B cell (primary cell): Measurements from ENCODE around the gene MEIS2. TPM values are rescaled to one million over a fixed set of nuclear protein-coding genes. Genes with fewer than 3 reads are reported as not detected.

Experiments
- ATAC-seq: fragments of 200-7000 bp; cut with Tn5 transposase; one replicate; pipeline ENCODE4 v1.10.0; 2021; ENCODE audit warnings: low read depth, mild to moderate bottlenecking, moderate number of reproducible peaks, moderate library complexity
- CTCF ChIA-PET: fragments of 350-600 bp; sonication (Branson Sonifier 250); formaldehyde crosslinking; loops from one replicate; lab custom pipeline; 2021; ENCODE audit warnings: antibody characterized with exemption, inconsistent platforms; lab: Charles Lee
- POLR2A ChIA-PET: fragments of 350-600 bp; sonication (Branson Sonifier 250); formaldehyde crosslinking; loops from one replicate; lab custom pipeline; 2021; ENCODE audit warnings: antibody characterized with exemption; lab: Charles Lee
- DNase-seq: peaks from one replicate; pipeline ENCODE4 v3.0.0; 2013
- H2AFZ ChIP-seq: 2 replicates; pipeline ENCODE4 v1.6.1; 2012; ENCODE audit warnings: mild to moderate bottlenecking, low read depth, low read length; ENCODE audit not compliant: insufficient read depth, poor library complexity, severe bottlenecking
- H3K27ac ChIP-seq, 2 donors: 1 replicate in 1 of 2; 2 replicates in 1 of 2; pipeline ENCODE4 v1.5.1; 2012 to 2013; ENCODE audit warnings: low read length in 2 of 2, mild to moderate bottlenecking in 2 of 2, moderate library complexity in 1 of 2
- H3K27me3 ChIP-seq, 4 experiments: fragments of 200-600 bp in 1 of 4; sonication (generic) in 1 of 4; replicated peaks in 1 of 4; 1 replicate in 2 of 4; 2 replicates in 2 of 4; pipeline versions ENCODE4 v1.6.1 to v1.7.0; 2013 to 2016; ENCODE audit warnings: low read length in 3 of 4, mild to moderate bottlenecking in 2 of 4, mixed read lengths in 1 of 4, moderate library complexity in 1 of 4; ENCODE audit not compliant: insufficient read depth in 4 of 4, control insufficient read depth in 3 of 4; ENCODE audit errors: control extremely low read depth in 1 of 4
- H3K36me3 ChIP-seq, 2 experiments: replicated peaks in 1 of 2; 1 replicate in 1 of 2; 2 replicates in 1 of 2; pipeline versions ENCODE4 v1.6.1 to v1.7.1; 2013; ENCODE audit warnings: low read length in 1 of 2; ENCODE audit not compliant: insufficient read depth in 2 of 2, control insufficient read depth in 1 of 2; ENCODE audit errors: control extremely low read depth in 1 of 2, extremely low read depth in 1 of 2
- H3K4me1 ChIP-seq, 2 donors: fragments of 200-600 bp in 1 of 2; sonication (generic) in 1 of 2; 1 replicate in 1 of 2; 2 replicates in 1 of 2; pipeline versions ENCODE4 v1.5.1 to v1.6.1; 2013 to 2017; ENCODE audit warnings: low read length in 2 of 2; ENCODE audit not compliant: control insufficient read depth in 2 of 2, insufficient read depth in 2 of 2
- H3K4me2 ChIP-seq: replicated peaks from 2 replicates; pipeline ENCODE3; 2012; ENCODE audit warnings: mild to moderate bottlenecking, low read depth, low read length; ENCODE audit not compliant: poor library complexity, severe bottlenecking
- H3K4me3 ChIP-seq, 5 experiments: fragments of 200-600 bp in 1 of 5; sonication (generic) in 1 of 5; 1 replicate in 3 of 5; 2 replicates in 2 of 5; pipeline versions ENCODE4 v1.5.1 to v1.7.0; 2011 to 2016; ENCODE audit warnings: low read length in 4 of 5, mild to moderate bottlenecking in 4 of 5, low read depth in 2 of 5, control low read depth in 1 of 5, moderate library complexity in 1 of 5; ENCODE audit not compliant: insufficient read depth in 1 of 5; ENCODE audit errors: control extremely low read depth in 1 of 5, extremely low read depth in 1 of 5
- H3K79me2 ChIP-seq: fragments of 200-600 bp; sonication (generic); one replicate; pipeline ENCODE4 v1.6.0; 2016; ENCODE audit warnings: low read length; ENCODE audit not compliant: control insufficient read depth, insufficient read depth
- H3K9ac ChIP-seq: fragments of 200-600 bp; sonication (generic); 2 replicates; pipeline ENCODE4 v1.6.1; 2017; ENCODE audit warnings: mild to moderate bottlenecking, low read length, moderate library complexity
- H3K9me3 ChIP-seq, 3 donors: one replicate each; pipeline versions ENCODE4 v1.6.1 to v1.7.1; 2013; ENCODE audit warnings: low read length in 2 of 3; ENCODE audit not compliant: control insufficient read depth in 2 of 3, insufficient read depth in 1 of 3; ENCODE audit errors: control extremely low read depth in 1 of 3
- H4K20me1 ChIP-seq: 2 replicates; pipeline ENCODE4 v1.6.0; 2012; ENCODE audit warnings: mild to moderate bottlenecking, low read length; ENCODE audit not compliant: insufficient read depth, control insufficient read depth, poor library complexity, severe bottlenecking
- H3K27ac Mint-ChIP-seq: one replicate; pipeline ENCODE4 v1.8.0; 2021; ENCODE audit warnings: mixed read lengths
- H3K27me3 Mint-ChIP-seq: one replicate; pipeline ENCODE4 v1.8.0; 2021; ENCODE audit warnings: mixed read lengths
- H3K4me1 Mint-ChIP-seq: one replicate; pipeline ENCODE4 v1.8.0; 2021; ENCODE audit warnings: mixed read lengths
- H3K4me3 Mint-ChIP-seq: one replicate; pipeline ENCODE4 v1.8.0; 2021; ENCODE audit warnings: mixed read lengths
- H3K9me3 Mint-ChIP-seq: one replicate; pipeline ENCODE4 v1.8.0; 2022; ENCODE audit warnings: mixed read lengths; ENCODE audit not compliant: insufficient read depth
- CTCF ChIP-seq: fragments of 200-600 bp; IDR thresholded peaks from one replicate; pipeline ENCODE4 v1.8.0; 2022; ENCODE audit warnings: antibody characterized with exemption, mild to moderate bottlenecking
- EZH2 ChIP-seq: IDR thresholded peaks from 2 replicates; pipeline ENCODE4 v1.6.1; 2012; ENCODE audit warnings: borderline replicate concordance, low read depth, mild to moderate bottlenecking, moderate library complexity, low read length; ENCODE audit not compliant: insufficient read depth, poor library complexity, severe bottlenecking
- WGBS: methylation state at CpG from one replicate; pipeline ENCODE4 v1.1.5; 2013; ENCODE audit warnings: missing lambda C conversion rate; ENCODE audit not compliant: insufficient coverage; 5-methylcytosine and 5-hydroxymethylcytosine counted together
- intact Hi-C: fragments of 100-400 bp; cut with micrococcal nuclease; formaldehyde crosslinking; loops from one replicate; pipeline ENCODE4 v1.10.0; 2022
- polyA plus RNA-seq: library from polyadenylated mRNA; depleted of rRNA; stranded (reverse); fragments of >200 nt; gene quantifications from 2 replicates; pipeline ENCODE4 v1.2.3, GENCODE V29; 2012
- total RNA-seq, 2 donors: library from RNA; stranded (reverse); fragments of 120-200 nt in 1 of 2; gene quantifications; 1 replicate in 1 of 2; 2 replicates in 1 of 2; pipeline versions ENCODE4 v1.2.3 to v1.2.4, GENCODE V29; 2013 to 2022

Gene MEIS2
- total and polyA plus RNA-seq, 2 donors (not counting 1 experiment from before 2014, with no cell fraction given), result 0.22 TPM; not detected in 1

GRCh38 chr15:36942248-36942827 is 158.0 kb downstream of the MEIS2 start:
- no peaks in the 10 kb centered on the region for H3K9me3 ChIP-seq
- no peak overlapping the region for H2AFZ ChIP-seq
- Mint-ChIP-seq H3K4me3 (no peak overlapping the region), H3K27ac (no peak overlapping the region), H3K4me1 (no peaks in the 10 kb centered on the region), H3K9me3 (no peaks in the 10 kb centered on the region), H3K27me3 (peaks cover 19% of the 10 kb centered on the region)
- ChIA-PET POLR2A (no interaction called here), CTCF (no interaction called here)
- DNase-seq (no peak), ATAC-seq (no peak)
- H3K4me3 ChIP-seq, result no peak overlapping the region
- H3K27me3 ChIP-seq, result no peaks in the 10 kb centered on the region
- H3K27ac ChIP-seq, result no peak overlapping the region
- no peak overlapping the region for H3K4me2 ChIP-seq
- intact Hi-C loops, result no loop called here
- no peaks in the 10 kb centered on the region for H3K79me2 ChIP-seq
- no peak overlapping the region for H3K9ac ChIP-seq
- no peaks in the 10 kb centered on the region for H3K4me1 ChIP-seq
- TF ChIP-seq EZH2, result no peak
- TF ChIP-seq CTCF, result no peak
- no CpG with 5 or more reads among the region's 6 CpGs for WGBS
- no peaks in the 10 kb centered on the region for H3K36me3 ChIP-seq
- no peaks in the 10 kb centered on the region for H4K20me1 ChIP-seq

- ATAC-seq, result no peak
- intact Hi-C loops, result no loop called here
- no peak overlapping the region for H3K4me3 Mint-ChIP-seq
- no peak overlapping the region for H3K4me3 ChIP-seq
- TF ChIP-seq EZH2, result no peak
- no peak for TF ChIP-seq CTCF
- no peak overlapping the region for H3K27ac Mint-ChIP-seq
- H3K4me1 Mint-ChIP-seq, result no peaks in the 10 kb centered on the region
- H4K20me1 ChIP-seq, result no peaks in the 10 kb centered on the region
- H2AFZ ChIP-seq, result no peak overlapping the region
- no peaks in the 10 kb centered on the region for H3K27me3 ChIP-seq
- H3K27me3 Mint-ChIP-seq, result peaks cover 19% of the 10 kb centered on the region
- ChIA-PET CTCF (no interaction called here), POLR2A (no interaction called here)
- DNase-seq, result no peak
- no peaks in the 10 kb centered on the region for H3K9me3 ChIP-seq
- WGBS, result no CpG with 5 or more reads among the region's 4 CpGs
- no peak overlapping the region for H3K9ac ChIP-seq
- no peaks in the 10 kb centered on the region for H3K4me1 ChIP-seq
- H3K27ac ChIP-seq, result no peak overlapping the region
- H3K79me2 ChIP-seq, result no peaks in the 10 kb centered on the region
- H3K4me2 ChIP-seq, result no peak overlapping the region
- no peaks in the 10 kb centered on the region for H3K9me3 Mint-ChIP-seq
- H3K36me3 ChIP-seq, result no peaks in the 10 kb centered on the region
Observed at GRCh38 chr15:36941798-36942197, 158.6 kb downstream of the MEIS2 start.
